Ovary (tissue), 3 donors: ENCODE data around the gene CXCR4.

Source experiments
- CTCF ChIP-seq, 3 donors: fragments of 450-650 bp in 2 of 3; fragments of 200-600 bp in 1 of 3; IDR thresholded peaks; one replicate each; pipeline versions ENCODE4 v1.5.1 to v1.8.0; 2016 to 2022; ENCODE audit warnings: antibody characterized with exemption in 3 of 3, mild to moderate bottlenecking in 1 of 3
- POLR2A ChIP-seq: fragments of 450-650 bp; IDR thresholded peaks from one replicate; pipeline ENCODE4 v1.6.1; 2017; ENCODE audit warnings: antibody characterized with exemption, mild to moderate bottlenecking, moderate library complexity
- donor health status: DM: no; HTN: no; CAD: no.

DNA sequence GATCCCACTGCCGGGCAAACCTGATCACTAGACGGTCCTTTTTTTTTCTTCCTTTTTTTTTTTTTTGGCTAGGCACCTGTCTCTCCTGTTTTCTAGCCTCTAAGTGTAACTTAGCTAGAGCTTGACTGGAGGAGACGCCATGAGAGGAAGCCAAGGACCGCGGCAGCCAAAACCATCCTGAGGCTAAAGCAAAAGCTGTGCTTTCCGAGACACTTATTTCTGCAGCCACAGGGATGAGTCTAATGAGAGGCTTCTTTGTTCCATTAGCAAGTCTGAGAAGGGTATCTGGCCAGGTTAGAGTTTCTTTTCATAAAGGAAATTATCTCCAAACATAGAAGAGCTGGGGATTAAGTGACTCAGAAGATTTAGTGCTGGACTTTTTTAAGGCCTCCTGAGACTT lies 7.3 kb upstream of the CXCR4 start:
- TF ChIP-seq CTCF (IDR thresholded peaks at IDR 0.05) = no peak
- TF ChIP-seq POLR2A = no peak
